HUES64 (cell line): Measurements from ENCODE around the gene NBAS.
"Not testable (repeated sequence)": the region's sequence is repeated elsewhere in the genome, so short reads cannot be mapped to it uniquely, and the experiment has no call there.

ENCODE experiments used
- H3K27ac ChIP-seq: 2 replicates; pipeline ENCODE4 v1.7.0; 2013; ENCODE audit warnings: low read depth, low read length, inconsistent platforms
- H3K27me3 ChIP-seq: 2 replicates; pipeline ENCODE4 v1.6.1; 2013; ENCODE audit warnings: mild to moderate bottlenecking, low read length; ENCODE audit not compliant: insufficient read depth
- H3K36me3 ChIP-seq: 2 replicates; pipeline ENCODE4 v1.6.1; 2013; ENCODE audit warnings: mild to moderate bottlenecking, low read length; ENCODE audit not compliant: insufficient read depth
- H3K4me1 ChIP-seq: 2 replicates; pipeline ENCODE4 v1.6.1; 2013; ENCODE audit warnings: mild to moderate bottlenecking, low read length, moderate library complexity; ENCODE audit not compliant: insufficient read depth
- H3K4me3 ChIP-seq: 2 replicates; pipeline ENCODE4 v1.5.1; 2013; ENCODE audit warnings: mild to moderate bottlenecking, low read length, moderate library complexity
- H3K9ac ChIP-seq: 2 replicates; pipeline ENCODE4 v1.6.1; 2013; ENCODE audit warnings: mild to moderate bottlenecking, low read depth, low read length
- H3K9me3 ChIP-seq: 2 replicates; pipeline ENCODE4 v1.6.1; 2013; ENCODE audit warnings: low read depth, low read length; ENCODE audit not compliant: insufficient read depth
- WGBS: fragments of 150-250, 120-280 bp; methylation state at CpG from one replicate; pipeline ENCODE4 v1.1.7; 2013; ENCODE audit warnings: missing lambda C conversion rate; 5-methylcytosine and 5-hydroxymethylcytosine counted together

The NBAS gene

DNA sequence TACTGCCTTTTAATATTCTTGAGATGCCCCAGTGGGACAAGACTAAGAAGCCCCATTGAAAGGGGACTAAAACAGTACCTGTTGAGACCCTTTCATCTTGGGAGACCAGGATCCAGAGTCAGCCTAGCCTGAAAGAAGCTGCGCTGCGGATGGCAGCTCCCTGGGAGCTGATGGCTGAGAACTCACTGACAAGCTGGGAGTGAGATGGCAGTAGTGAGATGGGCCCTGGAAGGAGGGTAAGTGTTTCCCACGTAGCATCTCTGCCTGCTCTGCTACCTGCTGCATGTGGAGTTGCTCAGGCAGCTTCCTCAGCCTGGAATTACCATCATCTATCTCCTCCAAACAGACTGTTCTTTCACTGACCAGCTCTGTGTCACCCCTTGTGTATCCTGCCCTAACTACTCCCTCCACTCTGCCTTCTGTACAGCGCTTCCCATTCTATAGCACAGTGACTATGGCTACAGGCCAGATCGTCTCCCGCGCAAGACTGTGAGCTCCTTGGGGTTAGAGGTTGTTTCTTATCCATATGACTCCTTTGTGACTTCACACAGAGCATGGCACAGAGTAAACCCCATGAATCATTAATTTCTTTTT, 330.4 kb downstream of the NBAS start:
- Histone ChIP-seq H3K9me3 (no peaks in the 10 kb centered on the region), H3K36me3 (0 out of 2 replicates have a peak, but pooled peaks cover 5% of the 10 kb centered on the region), H3K27me3 (no peaks in the 10 kb centered on the region), H3K4me1 (no peaks in the 10 kb centered on the region), H3K27ac (no peak overlapping the region), H3K9ac (no peak overlapping the region), H3K4me3 (no peak overlapping the region)
- 93% methylated on average over 7 of the region's 7 CpGs for WGBS

DNA sequence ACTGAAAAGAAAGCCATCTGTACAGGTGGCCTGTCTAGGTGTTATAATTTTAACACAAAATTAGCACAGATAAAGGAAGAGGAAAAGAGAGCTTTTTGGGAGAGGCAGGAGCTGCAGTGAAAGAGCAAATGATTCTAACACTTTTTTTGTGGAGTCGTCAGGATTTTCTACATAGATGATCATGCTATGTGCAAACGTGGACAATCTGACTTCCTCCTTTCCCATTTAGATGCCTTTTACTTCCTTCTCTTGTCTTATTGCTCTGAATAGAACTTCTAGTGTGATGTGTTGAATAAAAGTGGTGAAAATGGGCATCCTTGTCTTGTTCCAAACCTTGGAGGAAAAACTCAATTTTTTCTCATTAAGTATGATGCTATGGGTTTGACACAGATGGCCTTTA, 334.5 kb downstream of the NBAS start:
- H3K9ac ChIP-seq = no peak overlapping the region
- H3K27me3 ChIP-seq = no peaks in the 10 kb centered on the region
- 95% methylated on average over 2 of the region's 2 CpGs for WGBS
- H3K36me3 ChIP-seq = no peaks in the 10 kb centered on the region
- H3K27ac ChIP-seq = no peak overlapping the region
- no peaks in the 10 kb centered on the region for H3K4me1 ChIP-seq
- H3K9me3 ChIP-seq = no peaks in the 10 kb centered on the region
- H3K4me3 ChIP-seq = no peak overlapping the region

DNA sequence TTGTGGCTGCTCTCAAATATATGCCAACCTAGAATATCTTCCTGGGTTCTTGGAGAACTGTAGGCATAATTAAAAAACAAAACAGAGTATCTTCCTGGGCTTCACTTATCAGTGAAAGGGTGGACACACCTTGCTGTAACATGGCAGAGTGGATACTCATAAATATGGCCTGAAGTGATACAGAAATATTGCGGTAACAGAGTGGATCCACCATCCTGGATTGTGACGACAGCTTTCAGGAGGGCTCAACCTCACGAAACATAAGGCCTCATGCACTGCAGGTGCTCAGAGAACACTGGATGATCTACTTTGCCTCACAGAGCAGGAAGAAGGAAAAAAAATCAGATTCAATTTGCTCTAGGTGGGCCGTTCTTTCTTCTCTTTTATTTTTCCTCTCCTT, 336.0 kb downstream of the NBAS start:
- Histone ChIP-seq H3K4me3 (no peak overlapping the region), H3K27me3 (no peaks in the 10 kb centered on the region), H3K9me3 (no peaks in the 10 kb centered on the region), H3K36me3 (no peaks in the 10 kb centered on the region), H3K27ac (no peak overlapping the region), H3K4me1 (no peaks in the 10 kb centered on the region), H3K9ac (no peak overlapping the region)
- 97% methylated on average over 4 of the region's 4 CpGs for WGBS

DNA sequence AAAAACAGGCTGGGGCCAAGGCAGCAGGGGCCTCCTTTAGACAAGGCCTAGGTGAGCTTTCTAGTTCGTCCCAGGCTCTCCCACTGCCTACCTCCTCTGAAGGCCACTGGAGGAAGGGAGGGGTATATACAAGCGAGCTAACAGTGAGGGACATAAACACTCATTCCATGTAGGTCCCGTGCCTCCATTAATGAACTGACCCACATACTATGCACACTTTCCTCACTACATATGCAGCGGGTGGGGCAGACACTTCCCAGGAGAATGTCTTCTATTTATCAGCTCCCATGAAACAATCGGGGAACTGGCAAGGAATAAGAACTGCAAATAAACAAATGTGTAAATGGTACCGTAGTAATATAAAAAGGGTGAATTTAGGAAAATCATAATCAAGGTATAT, 336.5 kb downstream of the NBAS start:
- 95% methylated on average over 6 of the region's 6 CpGs for WGBS
- Histone ChIP-seq H3K4me3 (no peak overlapping the region), H3K27ac (no peak overlapping the region), H3K4me1 (no peaks in the 10 kb centered on the region), H3K27me3 (no peaks in the 10 kb centered on the region), H3K9ac (no peak overlapping the region), H3K9me3 (no peaks in the 10 kb centered on the region), H3K36me3 (no peaks in the 10 kb centered on the region)

DNA sequence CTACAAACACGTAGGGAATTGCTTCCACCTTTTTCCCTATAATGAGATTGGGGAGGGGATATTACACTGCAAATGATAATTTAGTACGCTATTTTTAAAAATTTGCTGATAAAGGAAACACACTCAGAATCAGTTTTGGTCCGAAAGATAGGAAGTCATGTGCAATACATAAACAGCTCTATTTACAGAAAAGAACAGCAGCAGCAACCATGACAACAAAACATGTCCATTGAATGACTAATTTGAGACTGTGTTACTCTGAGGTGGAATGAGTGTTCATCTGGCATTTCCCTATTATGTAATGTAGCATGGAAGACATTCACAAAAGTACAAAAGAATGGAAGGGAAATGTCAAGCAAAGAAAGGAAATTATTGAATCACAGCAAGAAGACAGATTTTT, 337.2 kb downstream of the NBAS start:
- WGBS = 94% methylated on average over 2 of the region's 3 CpGs
- Histone ChIP-seq H3K9ac (no peak overlapping the region), H3K9me3 (no peaks in the 10 kb centered on the region), H3K36me3 (no peaks in the 10 kb centered on the region), H3K27me3 (no peaks in the 10 kb centered on the region), H3K4me1 (no peaks in the 10 kb centered on the region), H3K4me3 (no peak overlapping the region), H3K27ac (no peak overlapping the region)

DNA sequence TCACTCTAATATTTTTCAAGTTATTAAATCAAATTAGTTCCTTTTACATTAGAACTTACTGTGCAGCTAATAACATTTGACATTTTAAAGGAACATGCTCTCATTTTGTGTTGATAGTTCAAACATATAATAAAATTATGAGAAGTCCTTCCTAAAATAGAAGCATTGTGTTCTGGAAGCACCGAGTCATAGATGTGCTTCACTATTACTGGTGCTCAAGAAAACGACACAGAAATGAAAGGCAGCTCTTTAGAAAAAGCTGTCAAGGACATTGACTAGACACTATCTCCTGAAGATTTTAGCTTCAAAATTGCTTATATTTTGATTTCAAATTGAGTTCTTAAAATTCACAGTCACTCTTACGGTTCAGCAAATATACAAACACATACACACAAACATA, 338.3 kb downstream of the NBAS start:
- Histone ChIP-seq H3K4me1 (no peaks in the 10 kb centered on the region), H3K27me3 (no peaks in the 10 kb centered on the region), H3K27ac (no peak overlapping the region), H3K9ac (no peak overlapping the region), H3K36me3 (0 out of 2 replicates have a peak, but pooled peaks cover 3% of the 10 kb centered on the region), H3K9me3 (no peaks in the 10 kb centered on the region), H3K4me3 (no peak overlapping the region)
- WGBS = 98% methylated on average over 3 of the region's 3 CpGs

DNA sequence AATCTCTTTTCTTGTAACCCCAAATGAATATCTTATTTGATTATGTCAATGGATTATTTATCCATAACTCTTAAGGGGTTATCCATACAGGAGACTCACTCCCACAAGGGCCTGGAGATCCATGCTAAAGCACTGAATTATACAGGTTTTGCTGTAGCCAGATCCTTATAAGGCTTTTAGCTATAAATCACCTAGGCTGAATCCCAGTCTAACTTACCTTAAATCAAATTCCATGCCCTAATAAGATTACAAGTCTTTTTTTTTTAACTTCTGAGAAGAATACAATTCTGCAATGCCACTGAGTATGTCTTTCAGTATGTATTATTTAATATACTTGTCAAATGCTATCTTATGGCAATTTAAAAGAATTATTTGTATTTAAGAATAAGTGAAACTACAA, 340.5 kb downstream of the NBAS start:
- Histone ChIP-seq H3K27ac (no peak overlapping the region), H3K36me3 (0 out of 2 replicates have a peak, but pooled peaks cover 6% of the 10 kb centered on the region), H3K4me3 (no peak overlapping the region), H3K4me1 (no peaks in the 10 kb centered on the region), H3K9ac (no peak overlapping the region), H3K9me3 (no peaks in the 10 kb centered on the region), H3K27me3 (no peaks in the 10 kb centered on the region)

DNA sequence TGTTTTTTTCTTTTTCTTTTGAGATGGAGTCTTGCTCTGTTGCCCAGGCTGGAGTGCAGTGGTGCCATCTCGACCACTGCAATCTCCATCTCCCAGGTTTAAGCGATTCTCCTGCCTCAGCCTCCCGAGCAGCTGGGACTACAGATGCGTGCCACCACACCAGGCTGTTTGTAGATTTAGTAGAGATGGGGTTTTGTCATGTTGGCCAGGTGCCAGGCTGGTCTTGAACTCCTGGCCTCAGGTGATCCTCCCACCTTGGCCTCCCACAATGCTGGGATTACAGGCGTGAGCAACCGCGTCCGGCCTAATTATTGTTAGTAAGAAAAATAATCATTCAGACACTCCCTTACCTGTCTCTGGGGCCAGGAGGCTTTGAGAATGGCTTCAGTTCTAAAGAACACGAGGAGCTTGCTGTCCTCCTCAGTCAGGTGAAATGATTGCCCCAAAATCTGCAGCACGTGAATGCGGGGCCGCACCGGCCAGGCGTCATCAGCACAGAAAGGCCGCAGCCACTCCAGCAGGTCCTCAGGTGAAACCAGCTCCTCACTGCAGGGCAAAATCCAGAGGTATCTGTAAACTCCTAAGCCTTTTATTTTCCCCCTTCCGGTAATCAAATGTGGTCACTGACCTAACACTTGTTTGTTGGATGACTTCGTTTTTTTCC, 342.6 kb downstream of the NBAS start:
- 97% methylated on average over 13 of the region's 17 CpGs for WGBS
- H3K27ac ChIP-seq = no peak overlapping the region

DNA sequence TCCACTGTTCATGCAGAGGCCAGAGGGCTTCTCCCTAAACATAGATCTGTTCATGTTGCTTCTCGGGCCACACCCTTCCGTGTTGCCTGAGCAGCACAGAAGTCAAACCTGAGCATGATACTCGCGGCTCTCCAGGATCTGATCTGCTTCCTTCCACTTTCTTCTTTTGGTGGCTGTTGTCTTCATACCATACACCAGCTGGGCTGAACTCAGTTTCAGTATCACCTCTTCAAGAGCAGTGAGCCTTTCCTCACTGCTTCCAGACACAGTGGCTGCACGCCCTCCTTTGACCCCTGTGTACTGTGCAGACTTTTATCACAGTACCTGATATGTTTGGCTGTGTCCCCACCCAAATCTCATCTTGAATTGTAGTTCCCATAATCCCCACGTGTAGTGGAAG, 348.9 kb downstream of the NBAS start:
- H3K4me3 ChIP-seq = no peak overlapping the region
- H3K4me1 ChIP-seq = no peaks in the 10 kb centered on the region
- no peak overlapping the region for H3K9ac ChIP-seq
- H3K27ac ChIP-seq = no peak overlapping the region
- H3K9me3 ChIP-seq = no peaks in the 10 kb centered on the region
- WGBS = 94% methylated on average over 6 of the region's 6 CpGs
- peaks cover 2% of the 10 kb centered on the region; the same call in 1 of the 2 replicates for H3K36me3 ChIP-seq
- H3K27me3 ChIP-seq = no peaks in the 10 kb centered on the region

More for the DNA sequence above, 342.6 kb downstream of the NBAS start:
- Histone ChIP-seq H3K4me3 (no peak overlapping the region), H3K27me3 (no peaks in the 10 kb centered on the region), H3K4me1 (no peaks in the 10 kb centered on the region), H3K36me3 (0 out of 2 replicates have a peak, but pooled peaks cover 6% of the 10 kb centered on the region), H3K9ac (no peak overlapping the region), H3K9me3 (no peaks in the 10 kb centered on the region)

DNA sequence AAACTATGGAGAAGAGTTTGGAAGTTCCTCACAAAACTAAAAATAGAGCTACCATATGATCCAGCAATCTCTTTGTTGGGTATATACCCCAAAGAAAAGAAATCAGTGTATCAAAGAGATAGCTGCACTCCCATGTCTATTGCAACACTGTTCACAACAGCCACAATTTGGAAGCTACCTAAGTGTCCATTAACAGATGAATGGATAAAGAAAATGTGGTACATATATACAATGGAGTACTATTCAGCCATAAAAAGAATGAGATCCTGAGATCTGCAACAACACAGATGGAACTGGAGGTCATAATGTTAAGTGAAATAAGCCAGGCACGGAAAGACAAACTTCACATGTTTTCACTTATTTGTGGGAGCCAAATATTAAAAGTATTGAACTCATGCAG, 350.6 kb downstream of the NBAS start:
- not testable (repeated sequence) for H3K27ac ChIP-seq, H3K36me3 ChIP-seq, H3K4me3 ChIP-seq, H3K9me3 ChIP-seq, H3K27me3 ChIP-seq, H3K4me1 ChIP-seq, H3K9ac ChIP-seq
- 87% methylated on average over 1 of the region's 1 CpG for WGBS

DNA sequence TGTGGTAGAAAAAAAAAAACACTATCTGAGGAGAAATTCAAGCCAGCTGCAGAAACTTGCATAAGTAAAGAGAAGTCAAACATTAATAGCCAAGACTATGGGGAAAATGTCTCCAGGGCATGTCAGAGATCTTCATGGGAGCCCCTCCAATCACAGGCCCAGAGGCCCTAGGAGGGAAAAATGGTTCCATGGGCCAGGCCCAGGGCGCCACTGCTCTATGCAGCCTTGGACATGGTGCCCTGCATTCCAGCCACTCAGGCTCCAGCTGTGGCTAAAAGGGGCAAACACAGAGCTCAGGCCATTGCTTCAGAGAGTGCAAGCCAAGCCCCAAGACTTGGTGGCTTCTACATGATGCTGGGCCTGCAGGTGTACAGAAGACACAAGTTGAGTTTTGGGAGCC, 354.7 kb downstream of the NBAS start:
- 90% methylated on average over 1 of the region's 1 CpG for whole genome bisulfite sequencing

DNA sequence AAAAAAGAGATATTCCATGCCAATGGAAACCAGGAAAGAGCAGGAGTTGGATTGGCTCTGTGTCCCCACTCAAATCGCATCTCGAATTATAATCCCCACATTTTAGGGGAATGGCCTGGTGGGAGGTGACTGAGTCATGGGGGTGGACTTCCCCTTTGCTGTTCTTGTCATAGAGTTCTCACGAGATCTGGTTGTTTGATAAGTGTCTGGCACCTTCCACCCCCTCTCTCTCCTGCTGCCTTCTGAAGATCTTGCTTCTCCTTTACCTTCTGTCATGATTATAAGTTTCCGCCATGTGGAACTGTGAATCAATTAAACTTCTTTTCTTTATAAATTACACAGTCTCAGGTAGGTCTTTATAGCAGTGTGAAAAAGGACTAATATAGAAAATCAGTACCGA, 355.6 kb downstream of the NBAS start:
- H3K36me3 ChIP-seq = no peaks in the 10 kb centered on the region
- no peak overlapping the region for H3K9ac ChIP-seq
- no peaks in the 10 kb centered on the region for H3K27me3 ChIP-seq
- H3K9me3 ChIP-seq = no peaks in the 10 kb centered on the region
- no peak overlapping the region for H3K4me3 ChIP-seq
- no peak overlapping the region for H3K27ac ChIP-seq
- 93% methylated on average over 5 of the region's 5 CpGs for WGBS
- H3K4me1 ChIP-seq = no peaks in the 10 kb centered on the region

More for the DNA sequence above, 354.7 kb downstream of the NBAS start:
- Histone ChIP-seq H3K36me3 (no peaks in the 10 kb centered on the region), H3K9ac (no peak overlapping the region), H3K4me3 (no peak overlapping the region), H3K9me3 (no peaks in the 10 kb centered on the region), H3K27ac (no peak overlapping the region), H3K27me3 (no peaks in the 10 kb centered on the region), H3K4me1 (no peaks in the 10 kb centered on the region)
